C1 segment of cervical spinal cord (tissue), 14 donors: ENCODE data around the gene TMEM255B.

Experiments
- DNase-seq, 14 donors: peaks; one replicate each; lab custom pipeline; 2025; lab: John Stamatoyannopoulos, UW

TMEM255B gene

DNA sequence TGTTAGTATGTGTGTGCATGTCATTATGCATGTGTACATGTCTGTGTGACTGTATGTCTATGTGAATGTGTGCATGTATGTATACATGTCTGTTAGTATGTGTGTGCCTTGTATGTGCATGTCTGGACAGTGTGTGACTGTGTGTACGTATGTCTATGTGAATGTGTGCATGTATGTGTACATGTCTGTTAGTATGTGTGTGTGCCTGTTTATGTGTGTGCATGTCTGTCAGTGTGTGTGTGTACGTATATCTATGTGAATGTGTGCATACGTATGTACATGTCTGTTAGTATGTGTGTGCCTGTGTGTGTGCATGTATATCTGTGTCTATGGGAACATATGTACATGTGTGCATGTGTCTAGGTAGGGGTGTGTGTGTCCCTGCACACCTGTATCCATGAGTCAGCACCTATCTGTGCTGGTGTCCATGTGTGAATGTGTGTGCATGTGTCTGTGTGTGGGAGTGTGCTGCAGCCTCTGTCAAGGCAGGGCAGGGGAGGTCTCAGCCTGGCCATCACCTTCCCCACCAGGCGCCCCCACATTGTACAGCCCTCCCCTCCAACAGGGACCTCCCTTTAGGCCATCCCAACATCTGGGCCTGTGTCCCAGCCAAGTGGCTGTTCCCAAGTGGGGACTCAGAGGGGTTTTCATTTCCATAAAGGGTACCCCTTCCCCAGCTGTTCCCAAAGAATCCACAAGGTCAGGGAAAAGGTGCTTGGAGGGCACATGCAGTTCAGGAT, 100.5 kb downstream of the TMEM255B start:
- DNase-seq: no peak

GRCh38 chr13:113860051-113860664, 101.1 kb downstream of the TMEM255B start:
- DNase-seq: no peak

DNA sequence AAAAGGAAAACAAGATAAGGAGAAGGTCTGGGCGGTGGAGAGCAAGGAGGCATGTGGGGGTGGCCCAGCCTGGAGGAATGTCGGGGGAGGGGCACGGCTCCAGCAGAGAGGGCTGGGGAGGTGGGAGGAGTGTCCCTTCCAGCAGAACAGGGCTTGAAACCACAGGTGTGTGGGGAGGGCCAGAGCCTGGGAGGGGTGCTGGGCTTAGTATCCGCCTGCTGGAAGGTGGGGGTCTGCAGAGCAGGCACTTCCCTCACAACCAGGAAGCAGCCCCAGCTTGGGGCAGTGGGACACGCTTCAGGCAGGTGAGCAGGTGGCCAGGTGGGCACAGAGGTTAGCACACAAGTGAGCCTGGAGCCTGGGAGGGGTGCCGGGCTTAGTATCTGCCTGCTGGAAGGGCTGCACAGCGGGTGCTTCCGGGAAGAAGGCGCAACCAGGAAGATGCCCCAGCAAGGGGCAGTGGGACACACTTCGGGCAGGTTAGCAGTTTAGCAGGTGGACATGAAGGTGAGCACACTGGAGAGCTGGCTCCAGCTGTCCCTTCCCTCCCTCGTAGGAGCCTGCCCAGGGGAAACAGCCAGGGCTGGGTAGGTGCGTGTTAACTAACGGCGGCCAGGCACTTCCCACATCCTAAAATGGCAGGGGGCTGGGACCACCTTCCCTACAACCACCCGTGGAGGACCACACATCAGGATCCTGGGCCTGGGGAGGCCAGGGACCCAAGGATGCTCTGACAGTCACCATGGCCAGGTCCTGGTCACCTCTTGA, 101.8 kb downstream of the TMEM255B start:
- DNase-seq: no peak

- DNase-seq: no peak
These were observed 102.5 kb downstream of the TMEM255B start for GRCh38 chr13:113861433-113862030.

- no peak for DNase-seq
These were observed 103.3 kb downstream of the TMEM255B start for GRCh38 chr13:113862191-113862930.

GRCh38 chr13:113862931-113863523, 104.0 kb downstream of the TMEM255B start:
- peak in 4 of 14 donors; percentile 23 to 52 (median 34) for DNase-seq

- peak in 5 of 14 donors; percentile 34 to 56 (median 47) for DNase-seq
These were observed 104.7 kb downstream of the TMEM255B start, which contains the start of gene GAS6 for GRCh38 chr13:113863524-113864272. TSS of gene GAS6 (minus strand) at chr13:113864076. CDS start at chr13:113863920, 156 bp downstream.

- no peak for DNase-seq
These were observed 105.4 kb downstream of the TMEM255B start for GRCh38 chr13:113864273-113864890.

GRCh38 chr13:113865427-113865826, 106.4 kb downstream of the TMEM255B start:
- no peak for DNase-seq
